HFF-Myc (cell line): ENCODE measurements around the gene OR6K2.

Experiments used
- DNase-seq: peaks from one replicate; pipeline ENCODE4 v3.0.0-alpha.2; 2011; ENCODE audit warnings: low read depth; ENCODE audit errors: extremely low read depth
- H3K4me3 ChIP-seq: replicated peaks from 2 replicates; pipeline ENCODE4 v1.5.1; 2011; ENCODE audit warnings: low read depth, mild to moderate bottlenecking, control low read depth, low read length
- CTCF ChIP-seq: IDR thresholded peaks from 2 replicates; pipeline ENCODE4 v1.5.1; 2012; ENCODE audit warnings: mild to moderate bottlenecking, low read depth, low read length, control low read depth; ENCODE audit errors: missing control alignments

Gene OR6K2

DNA sequence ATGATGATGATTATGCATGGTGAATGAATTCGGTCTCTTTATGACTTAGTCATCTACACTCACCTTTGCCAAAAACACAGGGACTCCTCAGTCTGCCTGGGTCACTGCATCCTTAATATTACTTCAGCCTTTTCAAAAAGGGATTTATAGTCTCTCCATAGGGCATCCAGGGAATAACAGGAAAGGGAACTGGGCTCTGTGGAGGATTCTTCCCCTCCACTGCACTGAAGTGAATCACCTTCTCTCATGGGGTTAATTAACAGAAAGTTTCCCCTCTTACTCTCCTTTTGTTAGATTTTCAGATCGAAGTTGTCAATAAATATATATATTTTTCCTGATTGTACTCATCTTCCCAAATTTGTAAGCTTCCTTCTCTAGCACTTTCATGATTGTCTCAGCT is 20.2 kb upstream of the OR6K2 start, which contains the start of gene OR6K3:
OR6K3 (minus strand) TSS at position 101 of the 400 bp plus-strand sequence. CDS start 2,605 bp downstream, outside the sequence.
- no peak for DNase-seq
- no peak within 1 kb of the TSS for H3K4me3 ChIP-seq
- no peak for TF ChIP-seq CTCF

GRCh38 chr1:158719664-158720063 is 19.2 kb upstream of the OR6K2 start:
- DNase-seq: no peak
- H3K4me3 ChIP-seq: no peak overlapping the region
- no peak for TF ChIP-seq CTCF

DNA sequence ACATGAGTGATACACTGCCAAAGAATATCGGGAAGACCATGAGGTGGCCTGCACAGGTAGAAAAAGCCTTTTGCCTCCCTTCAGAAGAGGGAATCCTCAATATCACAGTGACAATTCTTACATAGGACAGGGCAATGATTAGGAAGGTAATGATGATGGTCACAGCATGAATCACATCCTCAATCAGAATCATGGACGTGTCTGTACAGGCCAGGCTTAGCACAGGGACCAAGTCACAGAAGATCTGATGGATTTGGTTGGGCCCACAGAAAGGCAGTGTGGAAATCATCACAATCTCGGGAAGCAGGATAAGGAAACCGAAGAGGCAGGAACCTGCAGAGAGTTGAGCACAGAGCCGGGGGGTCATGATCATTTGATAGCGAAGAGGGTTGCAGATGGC is 16.9 kb upstream of the OR6K2 start:
- no peak for DNase-seq
- TF ChIP-seq CTCF: no peak
- H3K4me3 ChIP-seq: no peak overlapping the region

DNA sequence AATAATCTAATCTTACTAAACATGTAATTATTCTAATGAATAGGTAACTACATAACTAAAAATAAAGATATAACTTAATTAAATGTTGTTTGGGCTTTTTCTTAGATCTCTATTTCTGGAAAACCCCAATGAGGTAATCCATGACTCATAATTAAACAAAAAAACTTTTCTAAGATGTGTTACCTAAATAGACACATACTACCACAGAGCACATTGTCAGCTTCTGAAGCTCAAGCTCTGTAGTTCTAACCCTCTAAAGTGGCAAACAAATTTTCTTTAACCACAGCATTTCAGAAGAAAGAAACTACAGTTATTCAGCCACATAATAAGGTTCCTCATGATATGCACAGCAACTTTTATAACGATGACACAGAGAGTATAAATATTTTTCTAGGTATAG is 15.9 kb upstream of the OR6K2 start:
- H3K4me3 ChIP-seq: no peak overlapping the region
- TF ChIP-seq CTCF: no peak

DNA sequence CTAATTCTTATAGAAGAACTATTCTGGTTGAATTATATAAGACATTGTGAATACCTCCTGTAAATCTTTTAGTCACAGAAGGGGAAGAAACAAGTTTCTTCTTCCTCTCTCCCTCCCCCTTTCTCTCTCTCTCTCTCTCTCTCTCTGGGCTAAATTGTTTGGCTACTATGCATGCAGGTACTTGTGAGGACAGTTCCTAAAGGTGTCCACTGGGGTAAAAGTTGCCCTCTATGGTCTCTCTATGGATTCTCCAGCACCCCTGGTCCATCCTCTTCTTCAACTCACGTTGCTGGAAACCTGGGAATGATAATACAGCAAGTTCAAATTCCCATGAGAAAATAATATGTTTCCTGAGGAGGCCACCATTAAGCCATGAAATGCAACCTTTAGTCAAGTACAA is 14.3 kb upstream of the OR6K2 start:
- H3K4me3 ChIP-seq: no peak overlapping the region
- TF ChIP-seq CTCF: no peak
- DNase-seq: no peak

More for the DNA sequence above, 15.9 kb upstream of the OR6K2 start:
- no peak for DNase-seq

DNA sequence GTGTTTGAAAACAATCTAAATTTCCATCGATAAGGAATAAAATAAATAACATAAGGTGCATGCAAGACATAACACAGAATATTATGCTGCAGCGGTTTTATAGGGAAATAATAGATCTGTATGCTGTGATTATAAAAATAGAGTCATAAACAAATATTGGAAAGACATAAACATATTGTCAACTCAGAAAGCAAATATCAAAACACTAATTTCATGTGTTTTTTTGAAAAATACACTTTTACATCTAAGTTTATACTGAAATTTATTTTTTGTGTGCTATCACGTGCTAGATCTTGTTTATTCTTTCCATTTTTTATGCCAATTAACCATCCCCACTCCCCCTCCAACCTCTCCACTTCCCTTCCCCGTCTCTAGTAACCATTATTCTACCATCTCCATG is 10.6 kb upstream of the OR6K2 start:
- DNase-seq: no peak
- TF ChIP-seq CTCF: no peak
- no peak overlapping the region for H3K4me3 ChIP-seq

DNA sequence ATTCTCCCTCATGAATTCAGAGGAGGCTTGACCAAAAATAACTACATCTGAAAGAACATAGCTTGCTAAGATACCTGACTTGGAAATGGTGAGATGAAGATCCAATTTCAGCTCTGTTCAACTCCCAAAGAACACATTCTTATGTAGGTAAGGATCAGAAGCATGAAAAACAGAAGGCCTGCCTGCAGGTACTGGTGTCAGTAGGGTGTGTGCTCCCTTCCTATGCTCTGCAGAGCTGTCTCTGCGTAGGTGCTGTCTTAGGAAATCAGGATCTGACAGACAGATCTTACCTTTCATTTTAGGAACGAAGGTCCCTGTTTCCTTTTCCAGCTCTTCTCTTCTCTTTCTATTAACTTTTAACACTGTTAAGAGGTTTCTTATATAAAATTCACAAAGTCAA is 5.6 kb upstream of the OR6K2 start:
- no peak for TF ChIP-seq CTCF
- DNase-seq: no peak
- no peak overlapping the region for H3K4me3 ChIP-seq
